Progenitor cell of endocrine pancreas (in vitro differentiated cells): ENCODE measurements around the gene PAQR4. TPM values are rescaled to one million over a fixed set of nuclear protein-coding genes. Genes with fewer than 3 reads are reported as not detected.
A peak's percentile ranks its signal among the peaks of the same experiment; 100 is the strongest.

Source experiments
- DNase-seq: peaks from one replicate; pipeline ENCODE4 v3.0.0; 2021; ENCODE audit warnings: low spot score; ENCODE audit not compliant: unreplicated experiment
- H3K27ac Mint-ChIP-seq: 2 replicates; pipeline ENCODE4 v1.8.0; 2021; ENCODE audit warnings: mild to moderate bottlenecking, moderate library complexity, mixed read lengths
- H3K27me3 Mint-ChIP-seq: 2 replicates; pipeline ENCODE4 v1.8.0; 2021; ENCODE audit warnings: mixed read lengths
- H3K36me3 Mint-ChIP-seq: 2 replicates; pipeline ENCODE4 v1.8.0; 2022; ENCODE audit warnings: mixed read lengths; ENCODE audit not compliant: insufficient read depth
- H3K4me1 Mint-ChIP-seq: 2 replicates; pipeline ENCODE4 v1.8.0; 2021; ENCODE audit warnings: low read depth, mixed read lengths
- H3K4me3 Mint-ChIP-seq: 2 replicates; pipeline ENCODE4 v1.8.0; 2021; ENCODE audit warnings: low read depth, mild to moderate bottlenecking, moderate library complexity, mixed read lengths
- H3K9me3 Mint-ChIP-seq: 2 replicates; pipeline ENCODE4 v1.8.0; 2021; ENCODE audit warnings: low read depth, mixed read lengths
- CTCF ChIP-seq: fragments of 200-600 bp; sonication (generic); IDR thresholded peaks from one replicate; pipeline ENCODE4 v1.5.0; 2021; ENCODE audit warnings: antibody characterized with exemption, mild to moderate bottlenecking; ENCODE audit not compliant: unreplicated experiment
- total RNA-seq: library from RNA; stranded (reverse); gene quantifications from 2 replicates; pipeline ENCODE4 v1.2.1, GENCODE V29; 2021

PAQR4 gene
- total RNA-seq, 1 donor from 2014 or later, result 13.0 TPM

- Mint-ChIP-seq H3K4me3 (no peak overlapping the region), H3K27ac (no peak overlapping the region), H3K4me1 (peaks cover 2% of the 10 kb centered on the region), H3K27me3 (peaks cover 39% of the 10 kb centered on the region), H3K36me3 (no peaks in the 10 kb centered on the region), H3K9me3 (no peaks in the 10 kb centered on the region)
- peak; percentile 69 for DNase-seq
- peak; percentile 4 for TF ChIP-seq CTCF
These were observed 4.4 kb upstream of the PAQR4 start for GRCh38 chr16:2964475-2965336.

GRCh38 chr16:2966043-2966807 lies 2.9 kb upstream of the PAQR4 start:
- no peak for TF ChIP-seq CTCF
- Mint-ChIP-seq H3K4me3 (no peak overlapping the region), H3K36me3 (no peaks in the 10 kb centered on the region), H3K27ac (no peak overlapping the region), H3K4me1 (peaks cover 2% of the 10 kb centered on the region), H3K9me3 (no peaks in the 10 kb centered on the region), H3K27me3 (peaks cover 38% of the 10 kb centered on the region)
- no peak for DNase-seq

- H3K4me3 Mint-ChIP-seq, result no peak overlapping the region
- H3K9me3 Mint-ChIP-seq, result no peaks in the 10 kb centered on the region
- no peak for DNase-seq
- no peaks in the 10 kb centered on the region for H3K36me3 Mint-ChIP-seq
- no peak for TF ChIP-seq CTCF
- H3K4me1 Mint-ChIP-seq, result peaks cover 2% of the 10 kb centered on the region
- H3K27me3 Mint-ChIP-seq, result peaks cover 35% of the 10 kb centered on the region
- no peak overlapping the region for H3K27ac Mint-ChIP-seq
These were observed 2.3 kb upstream of the PAQR4 start for GRCh38 chr16:2966808-2967191.

GRCh38 chr16:2967211-2967631 lies 1.9 kb upstream of the PAQR4 start:
- no peak for TF ChIP-seq CTCF
- no peak overlapping the region for H3K27ac Mint-ChIP-seq
- no peak overlapping the region for H3K4me3 Mint-ChIP-seq
- peaks cover 35% of the 10 kb centered on the region for H3K27me3 Mint-ChIP-seq
- no peaks in the 10 kb centered on the region for H3K9me3 Mint-ChIP-seq
- no peak for DNase-seq
- H3K4me1 Mint-ChIP-seq, result peaks cover 2% of the 10 kb centered on the region
- H3K36me3 Mint-ChIP-seq, result no peaks in the 10 kb centered on the region

- Mint-ChIP-seq H3K36me3 (no peaks in the 10 kb centered on the region), H3K27ac (no peak overlapping the region), H3K9me3 (no peaks in the 10 kb centered on the region), H3K4me3 (no peak overlapping the region), H3K4me1 (peaks cover 2% of the 10 kb centered on the region), H3K27me3 (peaks cover 32% of the 10 kb centered on the region)
- TF ChIP-seq CTCF, result no peak
- DNase-seq, result no peak
These were observed 1.4 kb upstream of the PAQR4 start for GRCh38 chr16:2967721-2968161.
